K562 (cell line): ENCODE data around the gene AACS. TPM values are rescaled to one million over a fixed set of nuclear protein-coding genes. Genes with fewer than 3 reads are reported as not detected.
A peak's percentile ranks its signal among the peaks of the same experiment; 100 is the strongest.

ENCODE experiments used
- ATAC-seq: fragments of 200-7000 bp; cut with Tn5 transposase; 3 replicates; pipeline ENCODE4 v1.9.1; 2020; ENCODE audit warnings: moderate library complexity
- BruUV-seq: library from RNA; stranded (reverse); fragments of 400-500 nt; replicated peaks from 2 replicates; lab custom pipeline; 2021; lab: Mats Ljungman, UMichigan
- CTCF ChIA-PET: fragments of 300-600 bp; formaldehyde crosslinking; extraction: SDS; loops from one replicate; lab custom pipeline; 2021; ENCODE audit warnings: low intra/inter-chr PET ratio; lab: Yijun Ruan, JAX
- POLR2A ChIA-PET: fragments of 300-600, 350-650 bp; sonication (Branson Sonifier 250); formaldehyde crosslinking; extraction: SDS; loops from one replicate; lab custom pipeline; 2021; ENCODE audit warnings: antibody characterized with exemption, inconsistent platforms; lab: Yijun Ruan, JAX
- DNase-seq, 4 experiments: peaks; one replicate each; pipeline versions ENCODE4 v3.0.0 to v3.0.0-alpha.2; 2011 to 2018; ENCODE audit warnings: low spot score in 3 of 4, mixed read lengths in 3 of 4; ENCODE audit errors: extremely low read depth in 1 of 4
- FAIRE-seq: peaks from 2 replicates; lab custom pipeline; 2011; peaks lifted over from hg19 to GRCh38; lab: Jason Lieb, UNC
- H2AFZ ChIP-seq: 2 replicates; pipeline ENCODE4 v1.6.0; 2011; ENCODE audit warnings: low read depth, low read length, control low read depth, inconsistent platforms
- H3K27ac ChIP-seq: fragments of 200-600 bp; 3 replicates; pipeline ENCODE4 v1.8.0; 2011; ENCODE audit warnings: low read depth, mild to moderate bottlenecking, control low read depth, inconsistent platforms, low read length, moderate library complexity, mixed read lengths; ENCODE audit errors: extremely low read depth
- H3K27me3 ChIP-seq, 2 experiments: fragments of 300-600 bp in 1 of 2; 2 replicates in 1 of 2; 3 replicates in 1 of 2; pipeline versions ENCODE4 v1.6.0 to v1.8.0; 2011; ENCODE audit warnings: inconsistent platforms in 2 of 2, low read length in 2 of 2, mild to moderate bottlenecking in 1 of 2, mixed read lengths in 1 of 2, moderate library complexity in 1 of 2; ENCODE audit not compliant: control insufficient read depth in 2 of 2, insufficient read depth in 2 of 2
- H3K36me3 ChIP-seq: fragments of 300-600 bp; 3 replicates; pipeline ENCODE4 v1.8.0; 2011; ENCODE audit warnings: mild to moderate bottlenecking, low read length, inconsistent platforms; ENCODE audit not compliant: control insufficient read depth, insufficient read depth
- H3K4me1 ChIP-seq, 2 experiments: fragments of 200-600 bp in 1 of 2; replicated peaks in 1 of 2; 2 replicates in 1 of 2; 3 replicates in 1 of 2; pipeline versions ENCODE4 v1.5.1 to v1.8.0; 2011; ENCODE audit warnings: inconsistent platforms in 2 of 2, low read length in 2 of 2, mild to moderate bottlenecking in 1 of 2, mixed read lengths in 1 of 2, moderate library complexity in 1 of 2; ENCODE audit not compliant: control insufficient read depth in 2 of 2, insufficient read depth in 2 of 2
- H3K4me2 ChIP-seq: 2 replicates; pipeline ENCODE4 v1.6.1; 2011; ENCODE audit warnings: low read length, control low read depth, inconsistent platforms, mixed read lengths; ENCODE audit not compliant: insufficient read depth
- H3K4me3 ChIP-seq: fragments of 200-600 bp; sonication (generic), shearing (Covaris generic); 2 replicates; pipeline ENCODE4 v1.5.1; 2016; ENCODE audit warnings: control low read depth, inconsistent platforms
- H3K79me2 ChIP-seq: fragments of 200-600 bp; 3 replicates; pipeline ENCODE4 v1.8.0; 2011; ENCODE audit warnings: low read length, inconsistent platforms; ENCODE audit not compliant: control insufficient read depth, insufficient read depth
- H3K9ac ChIP-seq, 2 experiments: 2 replicates each; pipeline versions ENCODE4 v1.6.0 to v1.6.1; 2011; ENCODE audit warnings: low read depth in 2 of 2, low read length in 2 of 2, control low read depth in 1 of 2, inconsistent platforms in 1 of 2, mild to moderate bottlenecking in 1 of 2, mixed read lengths in 1 of 2; ENCODE audit not compliant: insufficient read depth in 1 of 2
- H3K9me1 ChIP-seq: one replicate; pipeline ENCODE4 v1.6.0; 2011; ENCODE audit warnings: inconsistent platforms, mild to moderate bottlenecking, low read length, moderate library complexity; ENCODE audit not compliant: control insufficient read depth, insufficient read depth
- H3K9me3 ChIP-seq: replicated peaks from 2 replicates; pipeline ENCODE4 v1.5.1; 2011; ENCODE audit warnings: low read depth, low read length, inconsistent platforms; ENCODE audit not compliant: control insufficient read depth, insufficient read depth
- H4K20me1 ChIP-seq: replicated peaks from 2 replicates; pipeline ENCODE4 v1.6.1; 2011; ENCODE audit warnings: low read length, inconsistent platforms, mixed read lengths; ENCODE audit not compliant: control insufficient read depth, insufficient read depth
- ARID3B ChIP-seq: fragments of 250-450 bp; sonication (Bioruptor Pico); IDR thresholded peaks from 2 replicates; pipeline ENCODE4 v1.4.0; 2020; ENCODE audit warnings: borderline replicate concordance
- ATF6 ChIP-seq: sonication (generic); formaldehyde crosslinking; IDR thresholded peaks from 2 replicates; pipeline ENCODE4 v1.4.0; 2020; ENCODE audit warnings: mild to moderate bottlenecking, missing genetic modification reagents
- ELF4 ChIP-seq: fragments of 450-650 bp; formaldehyde crosslinking; IDR thresholded peaks from 2 replicates; pipeline ENCODE4 v1.4.0; 2022; ENCODE audit warnings: missing genetic modification characterization
- MCM2 ChIP-seq: fragments of 450-650 bp; IDR thresholded peaks from 2 replicates; pipeline ENCODE4 v1.6.1; 2017; ENCODE audit warnings: low read depth, mild to moderate bottlenecking
- MED1 ChIP-seq: sonication (generic); formaldehyde crosslinking; IDR thresholded peaks from 2 replicates; pipeline ENCODE4 v1.8.1; 2023; ENCODE audit warnings: missing genetic modification reagents, borderline replicate concordance
- NBN ChIP-seq: fragments of 450-650 bp; IDR thresholded peaks from 2 replicates; pipeline ENCODE4 v1.6.1; 2016; ENCODE audit warnings: low read depth, mild to moderate bottlenecking
- NONO ChIP-seq, 2 experiments: fragments of 200-400 bp in 1 of 2; fragments of 450-650 bp in 1 of 2; formaldehyde crosslinking in 1 of 2; IDR thresholded peaks; 2 replicates each; pipeline ENCODE4 v1.6.1; 2017; ENCODE audit warnings: low read depth in 2 of 2, mild to moderate bottlenecking in 2 of 2, moderate library complexity in 2 of 2, low read length in 1 of 2
- NR4A1 ChIP-seq, 2 experiments: fragments of 250-450 bp in 1 of 2; fragments of 450-650 bp in 1 of 2; sonication (Bioruptor Pico) in 1 of 2; IDR thresholded peaks; 2 replicates each; pipeline versions ENCODE4 v1.4.0 to v1.6.1; 2016 to 2020; ENCODE audit warnings: mild to moderate bottlenecking in 2 of 2, missing compliant biosample characterization in 1 of 2, missing genetic modification characterization in 1 of 2, moderate library complexity in 1 of 2
- PHF20 ChIP-seq: fragments of 450-650 bp; IDR thresholded peaks from 2 replicates; pipeline ENCODE4 v1.6.1; 2018; ENCODE audit not compliant: partially characterized antibody
- RAD51 ChIP-seq: fragments of 450-650 bp; IDR thresholded peaks from 2 replicates; pipeline ENCODE4 v1.7.1; 2016; ENCODE audit warnings: low read depth, mild to moderate bottlenecking, borderline replicate concordance
- RFX1 ChIP-seq: fragments of 450-650 bp; IDR thresholded peaks from 2 replicates; pipeline ENCODE4 v1.6.1; 2016; ENCODE audit warnings: mild to moderate bottlenecking, moderate library complexity
- RHOXF2B ChIP-seq: fragments of 250-450 bp; sonication (Bioruptor Pico); conservative IDR thresholded peaks from 2 replicates; pipeline ENCODE4 v1.5.1; 2021
- SAFB ChIP-seq: fragments of 200-400 bp; formaldehyde crosslinking; IDR thresholded peaks from 2 replicates; pipeline ENCODE4 v1.6.1; 2017; ENCODE audit warnings: low read depth, low read length, borderline replicate concordance
- THRB ChIP-seq: fragments of 450-650 bp; formaldehyde crosslinking; conservative IDR thresholded peaks from 2 replicates; pipeline ENCODE4 v1.4.0; 2022; ENCODE audit warnings: mild to moderate bottlenecking, missing genetic modification characterization
- YBX1 ChIP-seq: fragments of 450-650 bp; IDR thresholded peaks from 2 replicates; pipeline ENCODE4 v1.7.1; 2016; ENCODE audit warnings: mild to moderate bottlenecking
- ZNF253 ChIP-seq: fragments of 250-450 bp; sonication (Bioruptor Pico); conservative IDR thresholded peaks from 2 replicates; pipeline ENCODE4 v1.6.1; 2021; ENCODE audit warnings: mild to moderate bottlenecking
- ZNF77 ChIP-seq: fragments of 250-450 bp; sonication (Bioruptor Pico); IDR thresholded peaks from 2 replicates; pipeline ENCODE4 v1.5.0; 2020
- WGBS: fragments of 100-300 bp; shearing (Covaris generic); methylation state at CpG from one replicate; pipeline ENCODE4 v1.1.6; 2016; ENCODE audit warnings: low coverage, mixed read lengths; ENCODE audit not compliant: insufficient coverage; ENCODE audit errors: missing lambda C conversion rate; 5-methylcytosine and 5-hydroxymethylcytosine counted together
- in situ Hi-C: fragments of 300-500 bp; cut with MboI; formaldehyde crosslinking; loops from 4 replicates; pipeline ENCODE4 v1.15.0; 2018; ENCODE audit warnings: inconsistent platforms, mixed read lengths
- intact Hi-C: fragments of 100-400 bp; cut with micrococcal nuclease; formaldehyde crosslinking; loops from 2 replicates; pipeline ENCODE4 v1.14.2; 2022
- polyA plus RNA-seq, 8 experiments: library from polyadenylated mRNA; depleted of rRNA in 4 of 8; stranded (reverse) in 5 of 8; unstranded in 3 of 8; fragments of >200 nt; fragmentation: Nextera tagmentation in 2 of 8; fragmentation: Illumina TruSeq in 1 of 8; extraction: Ambion mirVana in 2 of 8; extraction: Trizol in 1 of 8; gene quantifications; 2 replicates each; pipeline versions ENCODE4 v1.2.1 to v1.2.3, GENCODE V29; 2011 to 2014; ENCODE audit warnings: inconsistent platforms in 1 of 8, missing spikeins in 1 of 8
- total RNA-seq, 7 experiments: library from RNA; depleted of rRNA in 6 of 7; stranded (reverse); fragments of >200 nt in 6 of 7; fragmentation: Illumina TruSeq in 2 of 7; extraction: Trizol in 2 of 7; gene quantifications; 2 replicates each; pipeline versions ENCODE4 v1.2.1 to v1.2.3, GENCODE V29; 2011 to 2021; ENCODE audit warnings: low replicate concordance in 1 of 7

AACS gene
- total and polyA plus RNA-seq, 9 of the 15 experiments (the other 6 are each of a cell fraction or from before 2014, with no cell fraction given): 2.4 to 13.0 (median 6.0) TPM

- Histone ChIP-seq H3K9ac (0 out of 4 replicates have a peak overlapping the region, but pooled peaks of 1 of the 2 experiments have one; percentile 45), H3K79me2 (no peaks in the 10 kb centered on the region), H3K27ac (no peak overlapping the region), H3K36me3 (no peaks in the 10 kb centered on the region), H3K27me3 (peaks cover 0 to 11% of the 10 kb centered on the region in 2 experiments; a peak in 3 of 5 replicates), H3K4me3 (no peak overlapping the region), H3K9me3 (no peaks in the 10 kb centered on the region), H3K9me1 (no peaks in the 10 kb centered on the region), H4K20me1 (no peaks in the 10 kb centered on the region), H2AFZ (no peak overlapping the region), H3K4me2 (no peak overlapping the region), H3K4me1 (peaks cover 0 to 8% of the 10 kb centered on the region in 2 experiments; a peak in 2 of 5 replicates)
- no TSS peak for BruUV-seq
- POLR2A ChIA-PET: no interaction called here
- WGBS: 37% methylated on average over 5 of the region's 14 CpGs
- CTCF ChIA-PET: no interaction called here
- DNase-seq: no peak
- FAIRE-seq: no peak
- in situ Hi-C loops: no loop called here
- intact Hi-C loops: no loop called here
- ATAC-seq: no peak
- TF ChIP-seq ATF6 (CRISPR knock-in tag) (no peak), MCM2 (no peak), THRB (CRISPR knock-in tag) (no peak), MED1 (CRISPR knock-in tag) (no peak), PHF20 (no peak), RFX1 (no peak), YBX1 (no peak), RAD51 (no peak), ZNF77 (CRISPR knock-in tag) (no peak), RHOXF2B (no peak), NR4A1 (CRISPR knock-in tag; IDR thresholded peaks at IDR 0.05) (no peak), NR4A1 (tag; IDR thresholded peaks at IDR 0.05) (no peak), ARID3B (CRISPR knock-in tag) (no peak), ELF4 (CRISPR knock-in tag) (no peak), SAFB (no peak), NONO (IDR thresholded peaks at IDR 0.05; ENCODE audit: low read depth in 2 of 2, low read length in 1 of 2) (no peak), ZNF253 (CRISPR knock-in tag) (no peak), NBN (no peak)
These were observed 69.3 kb downstream of the AACS start for GRCh38 chr12:125134576-125134975.
